ENCODE measurements around the gene ICAM1.

- TF ChIP-seq POLR2A (IDR thresholded peaks at IDR 0.05) = no peak
- TF ChIP-seq, protein P1, sequence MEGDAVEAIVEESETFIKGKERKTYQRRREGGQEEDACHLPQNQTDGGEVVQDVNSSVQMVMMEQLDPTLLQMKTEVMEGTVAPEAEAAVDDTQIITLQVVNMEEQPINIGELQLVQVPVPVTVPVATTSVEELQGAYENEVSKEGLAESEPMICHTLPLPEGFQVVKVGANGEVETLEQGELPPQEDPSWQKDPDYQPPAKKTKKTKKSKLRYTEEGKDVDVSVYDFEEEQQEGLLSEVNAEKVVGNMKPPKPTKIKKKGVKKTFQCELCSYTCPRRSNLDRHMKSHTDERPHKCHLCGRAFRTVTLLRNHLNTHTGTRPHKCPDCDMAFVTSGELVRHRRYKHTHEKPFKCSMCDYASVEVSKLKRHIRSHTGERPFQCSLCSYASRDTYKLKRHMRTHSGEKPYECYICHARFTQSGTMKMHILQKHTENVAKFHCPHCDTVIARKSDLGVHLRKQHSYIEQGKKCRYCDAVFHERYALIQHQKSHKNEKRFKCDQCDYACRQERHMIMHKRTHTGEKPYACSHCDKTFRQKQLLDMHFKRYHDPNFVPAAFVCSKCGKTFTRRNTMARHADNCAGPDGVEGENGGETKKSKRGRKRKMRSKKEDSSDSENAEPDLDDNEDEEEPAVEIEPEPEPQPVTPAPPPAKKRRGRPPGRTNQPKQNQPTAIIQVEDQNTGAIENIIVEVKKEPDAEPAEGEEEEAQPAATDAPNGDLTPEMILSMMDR (IDR thresholded peaks at IDR 0.05) = no peak
Measured at GRCh38 chr19:10277795-10278589, 7.1 kb downstream of the ICAM1 start.
